Amniotic stem cell (primary cell): ENCODE measurements around the gene MPST.

Source experiments
- DNase-seq: peaks from one replicate; lab custom pipeline; 2025; lab: John Stamatoyannopoulos, UW

Gene MPST

GRCh38 chr22:37079158-37079557 is 59.6 kb downstream of the MPST start:
- DNase-seq = no peak
